ENCODE measurements around the gene PSG11.

- TF ChIP-seq CTCF (IDR thresholded peaks at IDR 0.05): no peak
- TF ChIP-seq USF2 (IDR thresholded peaks at IDR 0.05; ENCODE audit: borderline replicate concordance, low read depth, low read length): no peak
- no peak for TF ChIP-seq RCOR1 (IDR thresholded peaks at IDR 0.05; ENCODE audit: low read length)
These were observed 65.2 kb downstream of the PSG11 start for GRCh38 chr19:42961119-42961518.
